Mesendoderm (in vitro differentiated cells): Measurements from ENCODE around the gene EEF2K.
"Not testable (repeated sequence)": the region's sequence is repeated elsewhere in the genome, so short reads cannot be mapped to it uniquely, and the experiment has no call there.

Source experiments
- DNase-seq: peaks from one replicate; pipeline ENCODE4 v3.0.0; 2013
- H2AK5ac ChIP-seq: 2 replicates; pipeline ENCODE4 v1.6.1; 2013; ENCODE audit warnings: low read length, inconsistent platforms
- H2BK120ac ChIP-seq: 2 replicates; pipeline ENCODE4 v1.6.1; 2013; ENCODE audit warnings: low read depth, mild to moderate bottlenecking, low read length, moderate library complexity, mixed read lengths
- H2BK15ac ChIP-seq: replicated peaks from 2 replicates; pipeline ENCODE4 v1.6.1; 2013; ENCODE audit warnings: low read depth, mild to moderate bottlenecking, moderate library complexity
- H2BK5ac ChIP-seq: 2 replicates; pipeline ENCODE4 v1.6.1; 2013; ENCODE audit warnings: low read length, inconsistent platforms
- H3K18ac ChIP-seq: 2 replicates; pipeline ENCODE4 v1.6.1; 2013; ENCODE audit warnings: mild to moderate bottlenecking, low read length, mixed read lengths
- H3K23ac ChIP-seq: one replicate; pipeline ENCODE4 v1.6.1; 2013; ENCODE audit warnings: low read length
- H3K27ac ChIP-seq: 2 replicates; pipeline ENCODE4 v1.5.1; 2013; ENCODE audit warnings: low read depth, mild to moderate bottlenecking, inconsistent platforms, low read length, moderate library complexity
- H3K27me3 ChIP-seq: 2 replicates; pipeline ENCODE4 v1.6.1; 2013; ENCODE audit warnings: low read length, control low read depth, mild to moderate bottlenecking, inconsistent platforms; ENCODE audit not compliant: insufficient read depth, poor library complexity
- H3K36me3 ChIP-seq: 2 replicates; pipeline ENCODE4 v1.6.1; 2013; ENCODE audit warnings: low read length, inconsistent platforms; ENCODE audit not compliant: control insufficient read depth, insufficient read depth
- H3K4ac ChIP-seq: one replicate; pipeline ENCODE4 v1.6.1; 2013; ENCODE audit warnings: low read depth, mild to moderate bottlenecking, low read length, moderate library complexity
- H3K4me1 ChIP-seq: 2 replicates; pipeline ENCODE4 v1.6.1; 2013; ENCODE audit warnings: low read depth, low read length, inconsistent platforms; ENCODE audit not compliant: control insufficient read depth
- H3K4me2 ChIP-seq: 2 replicates; pipeline ENCODE4 v1.6.1; 2013; ENCODE audit warnings: low read length
- H3K4me3 ChIP-seq: 2 replicates; pipeline ENCODE4 v1.5.1; 2013; ENCODE audit warnings: mild to moderate bottlenecking, low read length
- H3K56ac ChIP-seq: one replicate; pipeline ENCODE4 v1.6.1; 2013; ENCODE audit warnings: low read length
- H3K79me1 ChIP-seq: 2 replicates; pipeline ENCODE4 v1.6.1; 2013; ENCODE audit warnings: low read length, inconsistent platforms
- H3K79me2 ChIP-seq: 2 replicates; pipeline ENCODE4 v1.6.1; 2013; ENCODE audit warnings: mild to moderate bottlenecking, low read length; ENCODE audit not compliant: control insufficient read depth, insufficient read depth
- H3K9ac ChIP-seq: 2 replicates; pipeline ENCODE4 v1.6.1; 2013; ENCODE audit warnings: low read length, inconsistent platforms
- H4K5ac ChIP-seq: one replicate; pipeline ENCODE4 v1.6.1; 2013; ENCODE audit warnings: low read length
- H4K8ac ChIP-seq: one replicate; pipeline ENCODE4 v1.6.1; 2013; ENCODE audit warnings: low read depth, mild to moderate bottlenecking, control low read depth, low read length, moderate library complexity
- WGBS: extraction: QIAGEN DNeasy Blood & Tissue Kit; methylation state at CpG from one replicate; pipeline ENCODE4 v1.1.7; 2013; ENCODE audit warnings: low lambda C conversion rate, missing lambda C conversion rate; ENCODE audit not compliant: insufficient coverage; ENCODE audit errors: extremely low coverage; 5-methylcytosine and 5-hydroxymethylcytosine counted together

Gene EEF2K

GRCh38 chr16:22301423-22301822 lies 95.3 kb downstream of the EEF2K start:
- H2BK15ac ChIP-seq, DNase-seq, H3K27me3 ChIP-seq, H3K9ac ChIP-seq, H2BK5ac ChIP-seq, H3K18ac ChIP-seq, H3K4me2 ChIP-seq, H3K23ac ChIP-seq, H4K5ac ChIP-seq, H3K4me3 ChIP-seq, H3K36me3 ChIP-seq, H3K4me1 ChIP-seq, H2AK5ac ChIP-seq, H3K27ac ChIP-seq, H4K8ac ChIP-seq, H3K4ac ChIP-seq, H2BK120ac ChIP-seq, H3K56ac ChIP-seq: not testable (repeated sequence)
- Histone ChIP-seq H3K79me2 (peaks cover 49% of the 10 kb centered on the region), H3K79me1 (peaks cover 25% of the 10 kb centered on the region)
- WGBS = no CpG with 5 or more reads among the region's 7 CpGs

GRCh38 chr16:22302776-22303363 lies 96.8 kb downstream of the EEF2K start:
- DNase-seq = no peak
- no peak overlapping the region for H3K18ac ChIP-seq
- no peaks in the 10 kb centered on the region for H3K27me3 ChIP-seq
- no peak overlapping the region for H3K9ac ChIP-seq
- no peak overlapping the region for H3K27ac ChIP-seq
- no peak overlapping the region for H2BK120ac ChIP-seq
- no peak overlapping the region for H3K4ac ChIP-seq
- peaks cover 49% of the 10 kb centered on the region for H3K79me2 ChIP-seq
- peaks cover 3% of the 10 kb centered on the region for H3K36me3 ChIP-seq
- no peak overlapping the region for H2BK15ac ChIP-seq
- no peak overlapping the region for H3K56ac ChIP-seq
- WGBS = no CpG with 5 or more reads among the region's 12 CpGs
- H2AK5ac ChIP-seq = no peak overlapping the region
- no peak overlapping the region for H3K4me2 ChIP-seq
- H3K4me3 ChIP-seq = no peak overlapping the region
- H2BK5ac ChIP-seq = no peak overlapping the region
- no peak overlapping the region for H4K5ac ChIP-seq
- H3K4me1 ChIP-seq = no peaks in the 10 kb centered on the region
- H4K8ac ChIP-seq = no peak overlapping the region
- H3K23ac ChIP-seq = no peak overlapping the region
- peaks cover 29% of the 10 kb centered on the region for H3K79me1 ChIP-seq

GRCh38 chr16:22304411-22304810 lies 98.3 kb downstream of the EEF2K start:
- Histone ChIP-seq H3K18ac (no peak overlapping the region), H2BK120ac (no peak overlapping the region), H3K56ac (no peak overlapping the region), H2BK15ac (no peak overlapping the region), H3K27ac (no peak overlapping the region), H4K5ac (no peak overlapping the region), H3K9ac (no peak overlapping the region), H2BK5ac (no peak overlapping the region), H3K4ac (no peak overlapping the region), H4K8ac (no peak overlapping the region), H3K4me1 (no peaks in the 10 kb centered on the region), H3K27me3 (no peaks in the 10 kb centered on the region), H3K79me1 (peaks cover 23% of the 10 kb centered on the region), H3K36me3 (peaks cover 3% of the 10 kb centered on the region), H3K23ac (no peak overlapping the region), H3K79me2 (peaks cover 36% of the 10 kb centered on the region), H3K4me2 (no peak overlapping the region), H2AK5ac (no peak overlapping the region), H3K4me3 (no peak overlapping the region)
- DNase-seq = no peak
- no CpG with 5 or more reads among the region's 4 CpGs for WGBS

GRCh38 chr16:22306788-22307187 lies 100.7 kb downstream of the EEF2K start:
- DNase-seq = no peak
- Histone ChIP-seq H3K4me3 (no peak overlapping the region), H3K18ac (no peak overlapping the region), H3K27ac (no peak overlapping the region), H3K4me1 (no peaks in the 10 kb centered on the region), H3K4me2 (no peak overlapping the region), H4K5ac (no peak overlapping the region), H2AK5ac (no peak overlapping the region), H2BK5ac (no peak overlapping the region), H3K79me1 (peaks cover 15% of the 10 kb centered on the region), H3K4ac (no peak overlapping the region), H3K36me3 (peaks cover 8% of the 10 kb centered on the region), H3K23ac (no peak overlapping the region), H2BK120ac (no peak overlapping the region), H4K8ac (no peak overlapping the region), H3K56ac (no peak overlapping the region), H3K9ac (no peak overlapping the region), H3K27me3 (no peaks in the 10 kb centered on the region), H3K79me2 (peaks cover 17% of the 10 kb centered on the region), H2BK15ac (no peak overlapping the region)
- WGBS = no CpG with 5 or more reads among the region's 9 CpGs

GRCh38 chr16:22307838-22308237 lies 101.8 kb downstream of the EEF2K start:
- Histone ChIP-seq H4K5ac (no peak overlapping the region), H3K4me1 (no peaks in the 10 kb centered on the region), H3K18ac (no peak overlapping the region), H3K9ac (no peak overlapping the region), H3K23ac (no peak overlapping the region), H2BK5ac (no peak overlapping the region), H3K27ac (no peak overlapping the region), H3K79me1 (peaks cover 9% of the 10 kb centered on the region), H2BK120ac (no peak overlapping the region), H3K4me2 (no peak overlapping the region), H3K27me3 (no peaks in the 10 kb centered on the region), H3K4ac (no peak overlapping the region), H3K79me2 (peaks cover 7% of the 10 kb centered on the region), H2AK5ac (no peak overlapping the region), H3K36me3 (peaks cover 8% of the 10 kb centered on the region), H3K56ac (no peak overlapping the region), H4K8ac (no peak overlapping the region), H3K4me3 (no peak overlapping the region), H2BK15ac (no peak overlapping the region)
- DNase-seq = no peak
- no CpG with 5 or more reads among the region's 10 CpGs for WGBS
